Kidney (tissue), 14 donors: ENCODE measurements around the gene RASAL3. TPM values are rescaled to one million over a fixed set of nuclear protein-coding genes. Genes with fewer than 3 reads are reported as not detected.
"Not testable (repeated sequence)": the region's sequence is repeated elsewhere in the genome, so short reads cannot be mapped to it uniquely, and the experiment has no call there.

ENCODE experiments used
- DNase-seq, 5 donors: peaks; one replicate each; pipeline ENCODE4 v3.0.0-alpha.2; 2013 to 2020
- FAIRE-seq: peaks from 2 replicates; lab custom pipeline; 2012; peaks lifted over from hg19 to GRCh38; lab: Jason Lieb, UNC
- H3K27ac ChIP-seq, 2 donors: one replicate each; pipeline ENCODE4 v1.7.0; 2013; ENCODE audit warnings: low read depth in 2 of 2, low read length in 2 of 2, inconsistent platforms in 1 of 2
- H3K27me3 ChIP-seq: one replicate; pipeline ENCODE4 v1.7.1; 2013; ENCODE audit warnings: low read length, inconsistent platforms; ENCODE audit not compliant: control insufficient read depth, insufficient read depth
- H3K36me3 ChIP-seq, 3 donors: one replicate each; pipeline versions ENCODE4 v1.7.0 to v1.7.1; 2013; ENCODE audit warnings: low read length in 3 of 3, control low read depth in 1 of 3, inconsistent platforms in 1 of 3; ENCODE audit not compliant: insufficient read depth in 3 of 3, control insufficient read depth in 2 of 3
- H3K4me1 ChIP-seq, 3 donors: one replicate each; pipeline versions ENCODE4 v1.7.0 to v1.7.1; 2013; ENCODE audit warnings: low read length in 3 of 3, inconsistent platforms in 1 of 3, low read depth in 1 of 3; ENCODE audit not compliant: control insufficient read depth in 2 of 3, insufficient read depth in 2 of 3
- H3K4me3 ChIP-seq, 3 donors: one replicate each; pipeline versions ENCODE4 v1.7.0 to v1.8.1; 2013; ENCODE audit warnings: low read length in 3 of 3, control low read depth in 1 of 3, inconsistent platforms in 1 of 3
- H3K9ac ChIP-seq, 3 donors: one replicate each; pipeline versions ENCODE4 v1.7.0 to v1.7.1; 2013; ENCODE audit warnings: low read length in 3 of 3, control low read depth in 1 of 3, inconsistent platforms in 1 of 3
- H3K9me3 ChIP-seq, 3 donors: one replicate each; pipeline versions ENCODE4 v1.7.0 to v1.7.1; 2013; ENCODE audit warnings: low read length in 3 of 3, control low read depth in 1 of 3, inconsistent platforms in 1 of 3; ENCODE audit not compliant: control insufficient read depth in 2 of 3, insufficient read depth in 1 of 3
- intact Hi-C: fragments of 100-400 bp; cut with DNase I; formaldehyde crosslinking; loops from one replicate; pipeline ENCODE4 v1.11.1; 2022
- polyA plus RNA-seq: library from polyadenylated mRNA; stranded (reverse); fragments of 350-450 nt; fragmentation: Illumina TruSeq; extraction: RNeasy Lipid Tissue Mini Kit (QIAGEN cat#74804); gene quantifications from one replicate; pipeline ENCODE4 v1.2.3, GENCODE V29; 2014; ENCODE audit warnings: low read depth, low replicate concordance; ENCODE audit not compliant: insufficient read depth
- total RNA-seq: library from RNA; stranded (reverse); fragmentation: NEBNext Ultra II Directional; extraction: Animal tissue kit (Norgen Biotek cat#: 25700); gene quantifications from one replicate; pipeline ENCODE4 v1.2.1, GENCODE V29; 2021
- TF ChIP-seq, protein P1 (sequence below): IDR thresholded peaks from 3 replicates; pipeline ENCODE4 v1.5.1; 2012; ENCODE audit warnings: mild to moderate bottlenecking, moderate library complexity, borderline replicate concordance; ENCODE audit not compliant: insufficient read depth; ENCODE audit errors: extremely low read depth
- donor health status: control.
- donor health status: control.
- donor health status: control.
- donor health status: control.
- donor health status: control.
- donor health status: DM: yes; HTN: yes; CAD: no.
- donor health status: Normal renal cell carcinoma (clear cell type).

Gene RASAL3
- total and polyA plus RNA-seq, 2 donors from 2014 or later = 1.5 to 12.1 TPM

DNA sequence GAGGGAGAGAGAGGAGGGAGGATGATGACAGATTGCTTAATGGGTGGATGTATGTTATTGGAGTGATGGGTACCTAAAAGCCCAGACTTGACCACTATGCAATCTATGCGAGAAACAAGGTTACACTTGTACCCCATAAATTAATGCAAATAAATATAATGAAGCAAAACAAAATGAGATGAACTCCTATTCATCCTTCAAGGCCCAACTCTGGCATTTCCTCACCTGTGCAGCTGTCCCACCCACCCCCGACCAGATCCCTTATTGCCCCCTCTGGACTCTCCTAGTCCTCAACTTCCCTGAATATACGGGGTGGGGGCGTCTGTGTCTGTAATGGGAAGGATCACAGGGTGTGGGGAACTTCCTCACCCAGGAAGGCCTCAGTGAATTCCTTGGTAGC, 10.8 kb upstream of the RASAL3 start:
- Histone ChIP-seq H3K9me3 (no peaks in the 10 kb centered on the region), H3K9ac (no peak overlapping the region), H3K27ac (no peak overlapping the region), H3K4me3 (no peak overlapping the region), H3K36me3 (no peaks in the 10 kb centered on the region), H3K27me3 (no peaks in the 10 kb centered on the region), H3K4me1 (no peaks in the 10 kb centered on the region)
- intact Hi-C loops = no loop called here
- no peak for FAIRE-seq
- DNase-seq = no peak
- TF ChIP-seq, protein P1, sequence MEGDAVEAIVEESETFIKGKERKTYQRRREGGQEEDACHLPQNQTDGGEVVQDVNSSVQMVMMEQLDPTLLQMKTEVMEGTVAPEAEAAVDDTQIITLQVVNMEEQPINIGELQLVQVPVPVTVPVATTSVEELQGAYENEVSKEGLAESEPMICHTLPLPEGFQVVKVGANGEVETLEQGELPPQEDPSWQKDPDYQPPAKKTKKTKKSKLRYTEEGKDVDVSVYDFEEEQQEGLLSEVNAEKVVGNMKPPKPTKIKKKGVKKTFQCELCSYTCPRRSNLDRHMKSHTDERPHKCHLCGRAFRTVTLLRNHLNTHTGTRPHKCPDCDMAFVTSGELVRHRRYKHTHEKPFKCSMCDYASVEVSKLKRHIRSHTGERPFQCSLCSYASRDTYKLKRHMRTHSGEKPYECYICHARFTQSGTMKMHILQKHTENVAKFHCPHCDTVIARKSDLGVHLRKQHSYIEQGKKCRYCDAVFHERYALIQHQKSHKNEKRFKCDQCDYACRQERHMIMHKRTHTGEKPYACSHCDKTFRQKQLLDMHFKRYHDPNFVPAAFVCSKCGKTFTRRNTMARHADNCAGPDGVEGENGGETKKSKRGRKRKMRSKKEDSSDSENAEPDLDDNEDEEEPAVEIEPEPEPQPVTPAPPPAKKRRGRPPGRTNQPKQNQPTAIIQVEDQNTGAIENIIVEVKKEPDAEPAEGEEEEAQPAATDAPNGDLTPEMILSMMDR = no peak

DNA sequence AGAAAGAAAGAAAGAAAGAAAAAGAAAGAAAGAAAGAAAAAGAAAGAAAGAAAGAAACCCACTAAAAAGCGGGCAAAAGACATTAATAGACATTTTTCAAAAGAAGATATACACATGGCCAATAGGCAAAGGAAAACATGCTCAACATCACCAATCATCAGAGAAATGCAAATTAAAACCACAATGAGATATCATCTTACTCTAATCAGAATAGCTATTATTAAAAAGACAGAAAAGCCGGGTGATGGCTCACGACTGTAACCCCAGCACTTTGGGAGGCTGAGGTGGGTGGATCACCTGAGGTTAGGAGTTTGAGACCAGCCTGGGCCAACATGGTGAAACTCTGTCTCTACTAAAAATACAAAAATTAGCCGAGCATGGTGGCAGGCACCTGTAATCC, 9.5 kb upstream of the RASAL3 start:
- H3K4me3 ChIP-seq, intact Hi-C loops, H3K9me3 ChIP-seq, H3K36me3 ChIP-seq, H3K4me1 ChIP-seq, H3K9ac ChIP-seq, DNase-seq, H3K27me3 ChIP-seq, H3K27ac ChIP-seq, FAIRE-seq: not testable (repeated sequence)

DNA sequence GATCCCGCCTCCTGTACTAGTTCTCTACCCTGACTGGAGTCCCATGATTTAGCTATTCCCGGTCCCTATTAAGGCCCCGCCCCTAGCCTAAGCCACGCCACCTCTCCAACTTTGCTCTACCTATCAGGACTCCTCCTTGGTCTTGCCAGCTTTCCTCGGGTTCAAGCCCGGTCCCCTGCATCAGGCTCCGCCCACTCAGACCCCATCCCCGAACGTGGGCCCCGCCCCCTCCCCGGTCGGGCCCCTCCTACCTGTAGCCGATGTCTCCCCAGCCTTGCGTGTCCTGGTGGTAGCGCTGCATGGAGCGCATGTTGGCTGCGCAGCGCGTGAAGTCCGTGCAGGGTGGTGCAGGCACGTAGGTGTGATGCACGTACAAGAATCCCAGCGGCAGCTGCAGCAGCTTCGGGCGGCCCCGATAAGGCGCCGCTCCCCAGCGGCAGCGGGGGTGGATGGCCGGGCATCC, 7.3 kb upstream of the RASAL3 start:
- intact Hi-C loops = no loop called here
- Histone ChIP-seq H3K4me1 (peaks cover 0 to 4% (median 0%) of the 10 kb centered on the region in 3 donors), H3K36me3 (no peaks in the 10 kb centered on the region), H3K27ac (no peak overlapping the region), H3K27me3 (peaks cover 6% of the 10 kb centered on the region), H3K9me3 (no peaks in the 10 kb centered on the region), H3K9ac (no peak overlapping the region), H3K4me3 (no peak overlapping the region)
- FAIRE-seq (no peak), DNase-seq (no peak)
- TF ChIP-seq, protein P1 = no peak

DNA sequence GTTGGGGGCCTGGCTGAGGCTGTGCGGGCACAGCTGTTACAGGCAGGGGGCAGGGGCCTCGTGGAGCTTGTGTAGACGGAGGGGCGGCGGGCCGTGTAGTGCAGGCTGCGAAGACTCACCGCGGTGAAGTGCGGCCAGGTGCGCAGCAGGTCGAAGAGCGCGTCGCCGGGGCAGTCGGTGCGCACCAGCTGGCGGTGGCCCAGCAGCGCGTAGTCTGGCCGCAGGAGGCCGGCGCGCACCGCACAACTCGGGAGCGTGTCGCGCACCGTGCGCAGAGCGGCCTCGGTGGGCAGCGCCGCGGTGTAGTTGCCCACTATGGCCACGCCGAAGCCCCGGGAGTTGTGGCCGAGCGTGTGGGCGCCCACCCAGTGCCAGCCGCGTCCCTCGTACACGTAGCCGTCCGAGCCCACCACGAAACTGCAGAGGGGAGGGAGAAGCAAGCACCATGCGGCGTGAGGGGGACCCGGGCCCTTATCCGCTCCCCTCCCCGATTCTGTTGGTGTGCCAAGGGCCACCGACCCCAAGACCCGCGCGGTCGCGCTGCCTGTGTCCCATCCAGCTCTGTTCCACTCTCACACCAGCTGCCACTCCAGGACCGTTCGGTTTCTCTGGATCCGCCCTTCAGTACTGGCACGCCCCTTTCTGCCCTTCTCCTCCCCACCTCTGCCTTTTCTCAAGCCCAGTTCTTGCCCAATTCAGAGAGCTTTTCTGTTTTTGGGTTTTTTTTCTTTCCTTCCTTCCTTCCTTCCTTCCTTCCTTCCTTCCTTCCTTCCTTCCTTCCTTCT, 5.4 kb upstream of the RASAL3 start:
- no peak for DNase-seq

More for the DNA sequence above, 5.4 kb upstream of the RASAL3 start:
- H3K9me3 ChIP-seq = no peaks in the 10 kb centered on the region
- no peak overlapping the region for H3K4me3 ChIP-seq
- H3K36me3 ChIP-seq = no peaks in the 10 kb centered on the region
- TF ChIP-seq, protein P1 = no peak
- H3K27me3 ChIP-seq = peaks cover 6% of the 10 kb centered on the region
- intact Hi-C loops = no loop called here
- H3K27ac ChIP-seq = no peak overlapping the region
- no peak for FAIRE-seq
- no peak overlapping the region for H3K9ac ChIP-seq
- peaks cover 0 to 4% (median 0%) of the 10 kb centered on the region in 3 donors for H3K4me1 ChIP-seq
